Mononuclear cell (primary cell): ENCODE measurements around the gene GAGE12H. TPM values are rescaled to one million over a fixed set of nuclear protein-coding genes. Genes with fewer than 3 reads are reported as not detected.
"Not testable (repeated sequence)": the region's sequence is repeated elsewhere in the genome, so short reads cannot be mapped to it uniquely, and the experiment has no call there.

Experiments
- H3K27me3 ChIP-seq: 2 replicates; pipeline ENCODE4 v1.6.0; 2011; ENCODE audit warnings: low read length, control low read depth; ENCODE audit not compliant: insufficient read depth
- H3K4me1 ChIP-seq: 2 replicates; pipeline ENCODE4 v1.5.1; 2011; ENCODE audit warnings: mild to moderate bottlenecking, low read length, control low read depth; ENCODE audit not compliant: insufficient read depth
- H3K4me3 ChIP-seq: 2 replicates; pipeline ENCODE4 v1.5.1; 2011; ENCODE audit warnings: mild to moderate bottlenecking, low read length, moderate library complexity
- H3K9me3 ChIP-seq: 2 replicates; pipeline ENCODE4 v1.5.1; 2011; ENCODE audit warnings: low read depth, mild to moderate bottlenecking, control low read depth, low read length
- total RNA-seq: library from RNA; depleted of rRNA; stranded (reverse); fragments of >200 nt; gene quantifications from one replicate; pipeline ENCODE4 v1.2.3, GENCODE V29; 2012

The GAGE12H gene
- not detected for total RNA-seq

GRCh38 chrX:49579649-49580048 lies at the start of gene GAGE12H:
GAGE12H (plus strand) TSS chrX:49579949; CDS start chrX:49581104, 1,155 bp downstream.
- H3K9me3 ChIP-seq, H3K4me3 ChIP-seq, H3K27me3 ChIP-seq, H3K4me1 ChIP-seq: not testable (repeated sequence)

GRCh38 chrX:49531877-49532276 lies 47.9 kb upstream of the GAGE12H start, which contains the start of gene GAGE12C:
GAGE12C (plus strand) TSS chrX:49532177; CDS start chrX:49533332, 1,155 bp downstream.
- not testable (repeated sequence) for H3K4me1 ChIP-seq, H3K27me3 ChIP-seq, H3K9me3 ChIP-seq, H3K4me3 ChIP-seq

GRCh38 chrX:49541433-49541832 lies 38.3 kb upstream of the GAGE12H start, which contains the start of gene GAGE12D:
GAGE12D (plus strand) TSS chrX:49541733; CDS start chrX:49542888, 1,155 bp downstream.
- not testable (repeated sequence) for H3K4me1 ChIP-seq, H3K4me3 ChIP-seq, H3K27me3 ChIP-seq, H3K9me3 ChIP-seq

- H3K4me3 ChIP-seq, H3K27me3 ChIP-seq, H3K9me3 ChIP-seq, H3K4me1 ChIP-seq: not testable (repeated sequence)
Observed at GRCh38 chrX:49550989-49551388, 28.8 kb upstream of the GAGE12H start, which contains the start of gene GAGE12E. GAGE12E (plus strand) TSS chrX:49551289; CDS start chrX:49552444, 1,155 bp downstream.

GRCh38 chrX:49560542-49560941 lies 19.2 kb upstream of the GAGE12H start, which contains the start of gene GAGE12F:
GAGE12F (plus strand) TSS chrX:49560842; CDS start chrX:49561997, 1,155 bp downstream.
- not testable (repeated sequence) for H3K27me3 ChIP-seq, H3K4me1 ChIP-seq, H3K4me3 ChIP-seq

GRCh38 chrX:49568728-49569127 lies 11.0 kb upstream of the GAGE12H start:
- not testable (repeated sequence) for H3K4me3 ChIP-seq, H3K9me3 ChIP-seq, H3K27me3 ChIP-seq, H3K4me1 ChIP-seq

More at GRCh38 chrX:49560542-49560941, 19.2 kb upstream of the GAGE12H start, which contains the start of gene GAGE12F:
- H3K9me3 ChIP-seq = not testable (repeated sequence)

- not testable (repeated sequence) for H3K27me3 ChIP-seq, H3K4me3 ChIP-seq, H3K4me1 ChIP-seq, H3K9me3 ChIP-seq
Observed at GRCh38 chrX:49569152-49569551, 10.6 kb upstream of the GAGE12H start.

GRCh38 chrX:49570100-49570499 lies 9.6 kb upstream of the GAGE12H start, which contains the start of gene GAGE12G:
GAGE12G (plus strand) TSS chrX:49570400; CDS start chrX:49571555, 1,155 bp downstream.
- not testable (repeated sequence) for H3K4me3 ChIP-seq, H3K27me3 ChIP-seq, H3K4me1 ChIP-seq, H3K9me3 ChIP-seq

GRCh38 chrX:49589196-49589595 lies 9.4 kb downstream of the GAGE12H start, which contains the start of gene GAGE2A:
GAGE2A (plus strand) TSS chrX:49589496; CDS start chrX:49590651, 1,155 bp downstream.
- not testable (repeated sequence) for H3K9me3 ChIP-seq, H3K27me3 ChIP-seq, H3K4me3 ChIP-seq, H3K4me1 ChIP-seq

GRCh38 chrX:49589769-49590478 lies 10.2 kb downstream of the GAGE12H start:
- not testable (repeated sequence) for H3K27me3 ChIP-seq, H3K9me3 ChIP-seq, H3K4me3 ChIP-seq, H3K4me1 ChIP-seq

- not testable (repeated sequence) for H3K4me1 ChIP-seq, H3K4me3 ChIP-seq, H3K27me3 ChIP-seq, H3K9me3 ChIP-seq
Observed at GRCh38 chrX:49590488-49590887, 10.7 kb downstream of the GAGE12H start.

GRCh38 chrX:49598720-49599119 lies 19.0 kb downstream of the GAGE12H start, which contains the start of gene GAGE1:
GAGE1 (plus strand) TSS chrX:49599020; CDS start chrX:49600175, 1,155 bp downstream.
- H3K4me3 ChIP-seq, H3K9me3 ChIP-seq, H3K4me1 ChIP-seq, H3K27me3 ChIP-seq: not testable (repeated sequence)

- Histone ChIP-seq H3K27me3 (no peaks in the 10 kb centered on the region), H3K9me3 (no peaks in the 10 kb centered on the region), H3K4me3 (no peak overlapping the region), H3K4me1 (no peaks in the 10 kb centered on the region)
Observed at GRCh38 chrX:49610718-49611310, 31.1 kb downstream of the GAGE12H start.

- Histone ChIP-seq H3K4me1 (no peaks in the 10 kb centered on the region), H3K4me3 (no peak overlapping the region), H3K9me3 (no peaks in the 10 kb centered on the region), H3K27me3 (no peaks in the 10 kb centered on the region)
Observed at GRCh38 chrX:49618574-49618973, 38.8 kb downstream of the GAGE12H start.

- H3K4me1 ChIP-seq = no peaks in the 10 kb centered on the region
- no peaks in the 10 kb centered on the region for H3K27me3 ChIP-seq
- no peaks in the 10 kb centered on the region for H3K9me3 ChIP-seq
- no peak overlapping the region for H3K4me3 ChIP-seq
Observed at GRCh38 chrX:49627086-49627777, 47.5 kb downstream of the GAGE12H start.
